ENCODE results near the gene IGFALS. TPM values are rescaled to one million over a fixed set of nuclear protein-coding genes. Genes with fewer than 3 reads are reported as not detected.

Gene IGFALS
- total RNA-seq, 4 donors from 2014 or later, result 0.59 to 0.69 (median 0.64) TPM

DNA sequence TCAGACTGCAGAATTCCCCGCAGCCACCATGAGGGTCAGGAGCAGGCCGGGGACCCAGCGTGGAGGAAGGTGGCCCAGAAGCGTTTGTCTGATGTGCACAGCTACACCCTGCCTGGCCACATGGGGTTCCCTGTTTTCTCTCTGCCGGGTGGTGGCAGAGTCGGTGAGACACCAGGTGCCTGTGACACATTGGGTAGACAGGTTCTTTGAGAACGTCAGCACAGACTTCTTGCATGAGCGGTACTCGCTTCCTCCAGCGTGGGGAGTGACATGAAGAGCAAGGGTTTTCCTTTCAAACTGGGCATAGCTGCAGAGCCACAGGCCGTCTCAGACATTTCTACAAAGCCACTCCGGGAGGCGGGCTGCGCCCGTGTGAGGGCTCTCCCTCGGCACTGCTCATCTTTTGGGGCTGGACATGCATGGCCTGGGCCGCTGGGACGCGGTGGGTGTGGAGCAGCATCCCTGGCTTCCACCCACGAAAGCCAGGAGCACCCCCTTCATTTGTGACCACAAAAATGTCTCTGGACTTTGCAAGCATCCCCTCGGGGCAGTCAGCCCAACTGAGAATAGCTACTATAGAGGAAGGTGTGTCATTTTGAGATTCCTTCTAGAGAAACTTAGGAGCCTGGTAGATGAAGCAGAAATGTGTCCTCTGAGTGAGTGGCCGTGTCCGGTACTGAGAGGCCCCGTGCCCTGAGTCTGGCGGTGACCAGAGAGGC lies 48.2 kb downstream of the IGFALS start:
- 78 to 81% methylated on average over 25 of the region's 25 CpGs for WGBS, 2 donors
- no peak overlapping the region for H3K4me3 ChIP-seq (ENCODE audit: low read depth, poor library complexity, severe bottlenecking)
- intact Hi-C loops (cut with DNase I; ENCODE audit: low total_unique reads), result loop anchor here (10.0 kb wide), 1 partner anchor 281 kb away; no protein-coding TSS in a partner anchor
- peak in 1 of 2 donors; percentile 76 for DNase-seq (ENCODE audit: low spot score in 2 of 2)
- TF ChIP-seq POLR2A (IDR thresholded peaks at IDR 0.05), result no peak
- TF ChIP-seq, protein P1, sequence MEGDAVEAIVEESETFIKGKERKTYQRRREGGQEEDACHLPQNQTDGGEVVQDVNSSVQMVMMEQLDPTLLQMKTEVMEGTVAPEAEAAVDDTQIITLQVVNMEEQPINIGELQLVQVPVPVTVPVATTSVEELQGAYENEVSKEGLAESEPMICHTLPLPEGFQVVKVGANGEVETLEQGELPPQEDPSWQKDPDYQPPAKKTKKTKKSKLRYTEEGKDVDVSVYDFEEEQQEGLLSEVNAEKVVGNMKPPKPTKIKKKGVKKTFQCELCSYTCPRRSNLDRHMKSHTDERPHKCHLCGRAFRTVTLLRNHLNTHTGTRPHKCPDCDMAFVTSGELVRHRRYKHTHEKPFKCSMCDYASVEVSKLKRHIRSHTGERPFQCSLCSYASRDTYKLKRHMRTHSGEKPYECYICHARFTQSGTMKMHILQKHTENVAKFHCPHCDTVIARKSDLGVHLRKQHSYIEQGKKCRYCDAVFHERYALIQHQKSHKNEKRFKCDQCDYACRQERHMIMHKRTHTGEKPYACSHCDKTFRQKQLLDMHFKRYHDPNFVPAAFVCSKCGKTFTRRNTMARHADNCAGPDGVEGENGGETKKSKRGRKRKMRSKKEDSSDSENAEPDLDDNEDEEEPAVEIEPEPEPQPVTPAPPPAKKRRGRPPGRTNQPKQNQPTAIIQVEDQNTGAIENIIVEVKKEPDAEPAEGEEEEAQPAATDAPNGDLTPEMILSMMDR (IDR thresholded peaks at IDR 0.05), result no peak

DNA sequence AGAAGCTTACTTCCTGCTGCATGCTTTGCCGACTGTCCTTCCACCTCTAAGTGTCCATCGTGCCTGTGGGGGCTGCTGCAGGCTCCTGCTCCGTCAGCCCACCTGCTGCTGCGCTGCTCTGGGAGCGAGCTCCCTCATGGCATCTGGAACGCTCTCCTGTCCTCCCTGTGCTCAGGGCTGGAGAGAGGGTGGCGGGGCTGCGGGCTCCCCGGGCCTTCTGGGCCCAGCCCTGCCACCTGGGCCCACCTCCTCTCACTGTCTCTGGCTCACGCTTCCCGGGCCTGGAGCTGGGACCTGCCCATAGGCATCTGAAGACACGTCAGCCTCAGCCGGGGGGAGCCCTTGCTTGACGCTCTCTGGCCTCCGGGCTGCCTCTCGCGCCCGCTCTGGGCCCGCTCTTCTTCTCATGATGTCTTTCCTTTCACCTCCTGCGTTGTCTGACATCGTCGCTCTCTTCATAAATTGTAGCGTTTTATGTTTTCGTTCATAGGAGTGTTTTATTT lies 49.1 kb downstream of the IGFALS start:
- intact Hi-C loops (cut with DNase I; ENCODE audit: low total_unique reads), result loop anchor here (10.0 kb wide), 1 partner anchor 280 kb away; no protein-coding TSS in a partner anchor
- H3K4me3 ChIP-seq (ENCODE audit: low read depth, poor library complexity, severe bottlenecking), result no peak overlapping the region
- peak in 1 of 2 donors; percentile 79 for DNase-seq (ENCODE audit: low spot score in 2 of 2)
- 81 to 82% methylated on average over 22 to 24 of the region's 24 CpGs for WGBS, 2 donors
- TF ChIP-seq POLR2A (IDR thresholded peaks at IDR 0.05), result no peak
- TF ChIP-seq, protein P1 (IDR thresholded peaks at IDR 0.05), result no peak

DNA sequence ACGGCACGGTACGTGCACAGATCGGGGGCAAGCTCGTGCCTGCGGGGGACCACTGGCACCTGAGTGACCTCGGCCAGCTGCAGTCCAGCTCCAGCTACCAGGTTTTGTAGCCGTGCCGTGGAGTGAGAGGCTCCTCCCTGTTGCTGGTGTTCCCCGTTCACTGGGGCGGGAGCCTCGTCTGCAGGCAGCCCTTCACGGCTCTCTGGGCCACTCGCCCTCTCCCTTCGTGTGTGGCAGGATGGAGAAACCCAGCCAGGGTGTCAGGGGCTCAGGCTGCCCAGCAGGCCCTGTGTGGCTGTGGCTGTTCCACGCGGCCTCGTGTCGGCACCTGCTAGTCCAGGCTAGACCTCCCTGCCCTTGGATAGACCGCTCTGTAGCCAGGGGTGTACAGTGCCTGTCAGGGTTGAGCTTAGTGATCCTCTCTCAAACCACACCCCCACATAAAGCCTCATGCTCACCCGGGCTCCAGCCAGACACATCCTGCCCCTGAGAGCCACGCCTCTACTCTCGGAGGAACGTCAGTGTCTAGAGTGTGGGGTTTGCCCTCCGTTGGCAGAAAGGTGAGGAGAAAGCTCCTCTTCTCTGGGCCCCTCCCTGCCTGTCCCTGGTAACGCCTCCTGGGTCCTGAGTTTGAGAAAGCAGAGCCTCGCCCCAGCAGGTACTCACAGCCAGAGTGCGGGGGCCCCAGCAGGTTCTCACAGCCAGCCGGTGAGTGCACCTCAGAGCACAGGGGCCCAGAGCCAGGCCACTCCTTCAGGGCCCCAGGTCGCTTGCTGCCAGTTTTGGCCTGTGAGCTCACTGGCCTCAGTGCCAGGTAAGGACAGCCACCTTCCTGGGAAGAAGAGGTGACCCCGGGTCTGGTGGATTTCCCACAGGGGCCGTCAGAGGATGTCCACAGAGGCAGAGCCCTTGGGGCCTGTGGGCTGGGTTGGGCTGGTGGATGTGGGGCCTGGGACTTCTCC lies 49.8 kb downstream of the IGFALS start:
- H3K4me3 ChIP-seq (ENCODE audit: low read depth, poor library complexity, severe bottlenecking), result no peak overlapping the region
- peak in 1 of 2 donors; percentile 72 for DNase-seq (ENCODE audit: low spot score in 2 of 2)
- intact Hi-C loops (cut with DNase I; ENCODE audit: low total_unique reads), result loop anchor here (10.0 kb wide), 1 partner anchor 279 kb away; no protein-coding TSS in a partner anchor
- WGBS, 2 donors, result 82 to 87% methylated on average over 28 to 31 of the region's 32 CpGs
- no peak for TF ChIP-seq POLR2A (IDR thresholded peaks at IDR 0.05)
- TF ChIP-seq, protein P1 (IDR thresholded peaks at IDR 0.05), result no peak

DNA sequence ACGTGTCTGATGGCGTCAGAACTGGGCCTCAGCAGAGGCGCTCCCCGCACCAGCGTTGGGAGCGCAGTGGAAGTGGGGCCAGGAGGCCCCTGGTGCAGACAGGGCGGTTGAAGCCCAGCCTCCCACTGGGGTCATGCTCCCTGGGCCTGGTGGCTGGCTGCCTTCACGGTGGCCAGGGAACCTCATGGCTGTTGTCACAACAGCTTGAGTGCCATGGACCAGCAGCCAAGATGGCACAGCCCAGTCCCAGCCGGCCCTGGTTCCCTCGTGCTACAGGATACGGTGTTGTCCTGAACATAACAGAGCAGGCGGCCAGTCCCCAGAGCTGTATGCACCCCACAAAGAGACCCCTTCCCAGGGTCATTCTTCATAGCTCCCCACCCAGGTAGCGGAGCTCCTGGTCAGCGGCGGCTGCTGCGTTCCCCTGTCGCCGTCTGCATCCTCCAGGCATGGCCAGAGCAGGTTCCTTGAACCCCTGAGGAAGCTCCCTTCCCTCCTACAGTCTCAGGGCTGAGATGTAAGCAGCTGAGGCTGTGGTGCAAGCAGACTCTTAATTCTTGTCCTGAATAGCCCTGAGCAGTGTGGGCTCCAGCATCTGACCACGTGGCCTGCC lies 51.8 kb downstream of the IGFALS start:
- intact Hi-C loops (cut with DNase I; ENCODE audit: low total_unique reads), result loop anchor here (10.0 kb wide), 1 partner anchor 277 kb away; no protein-coding TSS in a partner anchor
- WGBS, 2 donors, result 91 to 92% methylated on average over 16 to 19 of the region's 19 CpGs

More for the DNA sequence above, 51.8 kb downstream of the IGFALS start:
- TF ChIP-seq POLR2A (IDR thresholded peaks at IDR 0.05), result no peak
- TF ChIP-seq, protein P1 (IDR thresholded peaks at IDR 0.05), result no peak
- no peak for DNase-seq (ENCODE audit: low spot score in 2 of 2)
- H3K4me3 ChIP-seq (ENCODE audit: low read depth, poor library complexity, severe bottlenecking), result no peak overlapping the region

Measured in lower leg skin (tissue), 4 donors.